NCI-H128 (cell line): ENCODE data around the gene MR1.

Experiments
- DNase-seq: peaks from one replicate; lab custom pipeline; 2025; ENCODE audit not compliant: unreplicated experiment; lab: John Stamatoyannopoulos, UW

MR1 gene

GRCh38 chr1:181033799-181034451 lies at the start of gene MR1:
MR1 (plus strand) TSS chr1:181033983; CDS start chr1:181034008, 25 bp downstream.
- no peak for DNase-seq

DNA sequence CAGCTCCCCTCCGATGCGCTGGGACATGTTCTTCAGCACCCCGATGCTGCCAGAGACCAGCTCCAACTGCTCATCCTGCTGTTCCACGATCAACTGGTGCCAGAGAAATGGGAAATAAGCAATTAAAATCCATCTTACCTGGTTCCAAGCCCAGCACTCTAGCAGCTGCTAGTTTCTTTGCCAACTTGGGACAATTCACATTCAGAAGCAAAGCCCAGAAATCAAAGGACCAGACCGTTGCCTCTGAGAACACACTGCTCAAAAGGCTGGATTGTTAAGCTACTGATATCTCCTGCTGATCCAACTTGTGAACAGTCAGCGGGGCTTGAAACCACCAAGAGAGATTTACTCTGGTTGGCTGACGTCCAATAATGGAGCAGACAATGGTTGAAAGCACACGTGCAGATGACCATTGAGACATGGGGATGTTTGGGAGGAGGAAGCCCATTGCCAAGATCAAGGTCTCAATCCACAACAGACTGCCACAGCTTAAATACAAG lies 45.5 kb upstream of the MR1 start:
- peak; percentile 58 for DNase-seq

- DNase-seq, result no peak
These were observed 39.5 kb upstream of the MR1 start for GRCh38 chr1:180994262-180994661.

- DNase-seq, result no peak
These were observed 35.8 kb upstream of the MR1 start for GRCh38 chr1:180997843-180998504.

GRCh38 chr1:181001091-181001780 lies 32.5 kb upstream of the MR1 start:
- DNase-seq, result no peak

DNA sequence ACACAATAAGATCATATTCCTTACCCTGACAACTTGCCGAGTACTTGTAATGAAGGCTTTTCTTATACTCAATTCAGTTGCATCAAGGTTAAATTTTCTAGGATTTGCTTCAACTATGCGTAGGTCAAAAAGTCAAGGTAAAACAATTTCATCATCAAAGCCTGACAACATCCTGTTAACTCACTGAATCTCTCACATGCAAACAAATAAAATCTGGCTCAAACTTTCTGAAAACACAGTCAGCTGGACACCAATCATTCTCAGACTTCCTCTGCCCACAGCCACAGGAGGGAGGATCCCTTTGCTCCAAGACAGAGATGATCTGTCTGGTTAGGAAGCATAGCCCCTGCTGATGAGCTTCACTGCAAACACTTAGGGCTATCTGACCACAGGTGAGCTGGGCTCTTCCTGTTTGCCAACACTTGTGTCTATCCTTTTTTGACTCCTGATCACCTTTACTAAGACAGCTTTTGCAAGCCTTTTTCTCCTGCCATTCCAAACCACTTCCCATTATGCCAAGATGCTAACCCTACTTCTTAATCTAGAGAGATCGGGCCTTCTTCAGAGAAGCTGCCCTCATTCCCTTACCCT lies 31.1 kb upstream of the MR1 start:
- no peak for DNase-seq

DNA sequence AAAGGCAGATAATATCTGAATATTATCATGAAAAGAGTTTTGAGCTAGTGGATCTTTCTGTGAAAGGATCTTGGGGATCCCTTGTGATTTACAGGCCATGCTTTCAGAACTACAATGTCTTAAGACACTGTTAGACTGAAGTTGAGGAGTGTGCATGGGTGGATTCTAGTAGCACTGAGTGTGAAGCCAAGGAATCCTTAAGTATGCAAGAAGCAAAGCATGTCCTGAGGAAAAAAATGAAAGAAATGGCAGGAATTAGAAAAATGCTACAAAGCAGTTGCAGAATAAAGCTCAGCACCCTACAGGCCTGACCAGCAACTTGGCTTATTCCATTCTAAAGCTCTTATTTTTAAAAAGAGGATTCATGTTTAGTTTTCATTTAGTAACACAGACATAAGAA lies 23.0 kb upstream of the MR1 start:
- no peak for DNase-seq

DNA sequence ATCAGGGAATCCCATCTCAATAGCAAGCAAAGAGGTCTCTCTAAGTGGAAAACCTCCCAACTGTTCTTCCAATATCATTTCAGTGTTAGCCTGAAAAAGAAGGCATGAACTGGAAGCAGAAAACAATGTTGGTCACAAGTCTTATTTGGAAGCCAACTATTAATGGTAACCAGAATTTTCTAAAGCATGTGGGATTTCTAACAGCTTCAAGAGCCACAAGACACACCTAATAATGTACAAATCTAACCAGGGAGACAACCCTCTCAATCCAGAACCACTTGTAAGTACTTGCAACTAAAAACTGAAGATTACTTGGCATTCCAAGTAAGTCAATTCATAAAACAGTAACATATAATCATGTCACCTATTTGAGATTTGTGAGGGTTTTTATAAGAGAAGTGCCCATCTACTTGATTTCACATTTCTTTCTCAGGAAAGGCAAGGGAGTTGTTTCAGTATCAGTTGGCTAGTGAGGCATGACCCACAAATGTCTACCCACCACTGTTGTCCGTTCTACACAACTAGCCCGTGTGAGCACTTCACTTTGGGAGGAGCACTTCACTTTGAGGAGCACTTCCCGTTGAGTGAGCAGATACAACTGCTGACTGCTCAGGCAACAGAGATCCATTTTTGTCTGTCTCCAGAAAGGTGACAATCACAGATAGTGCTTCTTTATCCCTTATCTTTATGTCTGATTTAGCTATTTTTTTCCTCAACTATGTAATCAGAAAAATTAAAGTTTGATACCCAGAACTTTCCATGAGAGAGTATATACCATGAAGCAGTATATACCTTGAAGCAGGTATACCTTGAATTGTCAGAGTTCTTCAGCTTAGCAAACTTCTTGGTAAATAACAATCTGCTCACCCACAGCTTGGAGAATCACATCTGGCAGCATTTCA lies 22.2 kb upstream of the MR1 start:
- DNase-seq, result no peak

DNA sequence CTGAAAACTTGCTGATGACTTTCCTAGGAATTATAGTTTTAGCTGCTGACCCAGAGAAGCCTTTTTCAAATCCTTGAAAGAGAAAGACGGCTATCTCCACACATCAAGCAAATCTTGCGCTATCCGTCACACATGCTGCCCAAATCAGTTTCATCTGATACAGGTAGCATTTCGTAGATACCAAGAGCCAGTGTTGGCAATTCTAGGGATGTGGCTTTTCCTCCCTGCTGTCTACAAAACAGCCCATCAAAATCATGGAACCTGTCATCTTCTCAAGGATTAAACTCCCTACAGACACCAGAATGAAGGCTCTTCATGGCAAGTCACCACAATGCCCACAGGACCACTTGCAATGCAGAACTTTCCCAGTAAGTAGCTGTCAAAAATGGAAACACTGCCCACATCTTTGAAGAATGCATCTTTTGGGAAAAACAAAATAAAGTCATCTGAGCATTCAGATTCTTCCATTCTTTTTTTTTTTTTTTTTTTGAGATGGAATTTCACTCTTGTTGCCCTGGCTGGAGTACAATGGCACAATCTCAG lies 21.5 kb upstream of the MR1 start:
- DNase-seq, result no peak

- no peak for DNase-seq
These were observed 20.6 kb upstream of the MR1 start for GRCh38 chr1:181013144-181013543.

- DNase-seq, result no peak
These were observed 19.1 kb upstream of the MR1 start for GRCh38 chr1:181014477-181015250.

DNA sequence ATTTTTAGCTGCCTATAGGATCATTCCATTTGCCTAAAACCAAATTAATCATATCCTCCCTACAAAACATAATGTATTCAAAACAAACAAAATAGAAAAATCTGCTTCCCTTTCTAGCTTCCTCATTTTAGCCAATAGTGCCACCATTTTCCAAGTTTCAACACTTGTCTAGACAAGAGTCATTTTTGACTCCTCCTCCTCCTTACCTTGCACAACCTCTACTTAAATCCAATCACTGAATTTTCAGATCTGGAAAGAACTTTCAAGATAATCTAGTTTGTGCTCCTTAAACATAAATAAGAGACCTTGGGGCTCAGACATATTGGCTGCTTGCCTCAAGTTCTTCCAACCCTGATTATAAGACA lies 18.6 kb upstream of the MR1 start:
- no peak for DNase-seq

- DNase-seq, result no peak
These were observed 17.2 kb upstream of the MR1 start for GRCh38 chr1:181016563-181016962.

DNA sequence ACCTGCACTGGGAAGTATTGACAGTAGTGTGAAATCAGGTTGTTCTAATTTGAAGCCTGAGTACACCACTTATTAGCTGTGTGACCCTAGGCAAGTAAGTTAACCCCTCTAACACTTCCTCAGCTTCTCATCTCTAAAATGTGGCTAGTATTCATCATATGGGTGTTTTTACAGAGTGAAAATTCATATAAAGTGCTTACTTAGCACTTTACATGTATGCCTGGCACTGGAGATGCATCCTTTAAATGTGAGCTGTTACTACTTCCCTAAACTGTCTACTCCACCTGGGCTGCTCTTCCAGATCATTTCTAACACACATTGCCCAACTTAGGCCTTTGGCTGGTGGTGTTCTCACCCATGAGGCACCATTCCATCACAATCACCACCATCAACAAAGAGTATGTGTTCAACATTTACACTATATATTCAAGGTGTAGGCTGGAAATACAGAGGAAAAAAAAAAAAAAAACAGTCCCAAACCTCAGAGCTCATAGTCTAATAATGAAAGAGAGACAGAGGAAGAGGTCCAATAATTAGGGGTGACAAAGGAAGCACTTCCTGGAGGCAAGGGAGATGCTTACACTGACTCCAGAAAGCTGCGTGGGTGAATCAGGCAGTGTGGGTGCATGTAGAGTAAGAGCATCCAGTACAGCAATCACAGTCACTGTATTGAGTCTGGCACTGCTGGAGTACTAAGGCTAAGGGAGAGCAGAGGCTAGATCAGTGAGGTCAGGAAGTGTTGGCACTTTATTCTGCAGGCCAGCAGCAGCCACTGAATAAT lies 14.7 kb upstream of the MR1 start:
- no peak for DNase-seq

DNA sequence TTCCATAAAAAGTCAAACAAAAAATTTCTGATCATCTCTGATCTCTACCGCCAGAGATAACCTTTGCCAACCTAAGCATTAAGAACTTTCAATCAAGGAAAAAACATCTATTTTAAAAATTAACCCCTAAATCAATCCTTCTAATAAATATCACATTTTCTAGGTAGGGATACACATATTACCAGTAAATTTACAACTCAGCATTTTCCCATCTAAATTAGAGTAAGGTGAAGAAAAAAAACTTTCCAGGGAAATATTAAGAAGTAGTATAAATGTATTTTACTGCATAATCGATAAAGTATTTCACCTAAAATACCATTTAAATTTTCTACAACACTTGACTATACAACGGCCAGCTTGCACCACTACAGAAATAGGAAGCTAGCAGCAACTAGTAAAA lies 12.6 kb upstream of the MR1 start:
- no peak for DNase-seq

DNA sequence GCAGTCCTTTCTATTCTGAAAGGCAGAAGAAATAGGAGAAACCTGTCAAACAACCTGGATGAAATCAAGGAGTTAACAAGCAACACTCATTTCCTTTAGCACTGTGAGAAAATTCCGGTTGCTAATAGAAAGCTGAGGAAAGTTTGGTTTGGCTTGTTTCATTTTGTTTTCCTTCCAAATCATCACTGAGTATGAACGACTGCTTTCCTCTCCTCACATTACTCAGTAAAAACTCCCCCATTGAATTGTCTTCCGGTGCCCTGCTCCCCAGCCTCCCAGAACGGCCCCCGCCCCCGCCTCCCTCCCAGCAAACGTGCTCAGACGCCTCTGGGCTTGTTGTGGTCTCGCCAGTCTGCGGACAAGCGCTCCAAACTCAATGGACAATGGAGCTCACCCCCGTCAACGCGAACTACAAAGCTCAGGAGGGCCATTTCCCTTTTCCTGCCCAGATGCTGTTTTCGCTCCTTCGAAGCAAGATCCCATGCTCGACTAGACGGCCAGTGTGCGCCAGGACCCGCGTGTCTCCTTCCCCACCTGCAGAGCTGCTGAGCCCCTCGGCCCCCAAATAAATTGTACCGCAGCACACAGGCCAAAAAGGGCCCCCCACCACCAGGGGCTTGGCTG lies 11.9 kb upstream of the MR1 start:
- DNase-seq, result no peak

GRCh38 chr1:181023265-181024057 lies 10.3 kb upstream of the MR1 start:
- no peak for DNase-seq

DNA sequence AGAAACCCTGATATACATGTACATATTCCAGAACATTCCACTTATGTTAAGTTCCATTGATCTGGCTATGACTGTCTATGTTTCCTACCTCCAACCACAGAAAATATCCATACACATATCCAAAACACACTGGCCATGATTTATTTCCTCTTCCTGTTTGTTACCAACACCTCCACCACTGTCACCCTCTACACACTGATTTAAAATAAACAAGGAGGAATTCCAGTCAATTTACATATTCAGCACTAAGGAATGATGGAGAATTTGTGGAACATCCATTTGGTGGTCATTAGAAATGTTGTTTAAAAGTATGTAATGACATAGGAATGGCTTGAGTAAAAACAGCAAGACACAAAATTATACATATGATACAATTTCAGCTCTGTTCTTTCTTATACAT lies 5.6 kb upstream of the MR1 start:
- DNase-seq, result no peak
